HG03558 (cell line): ENCODE measurements around the gene ZFPM1.
"Not testable (repeated sequence)": the region's sequence is repeated elsewhere in the genome, so short reads cannot be mapped to it uniquely, and the experiment has no call there.

Experiments used
- ATAC-seq: cut with Tn5 transposase; IDR thresholded peaks from one replicate; pipeline ENCODE4 v1.9.1; 2021; ENCODE audit warnings: moderate number of reproducible peaks; ENCODE audit not compliant: unreplicated experiment; ENCODE audit errors: extremely low read depth

Gene ZFPM1

DNA sequence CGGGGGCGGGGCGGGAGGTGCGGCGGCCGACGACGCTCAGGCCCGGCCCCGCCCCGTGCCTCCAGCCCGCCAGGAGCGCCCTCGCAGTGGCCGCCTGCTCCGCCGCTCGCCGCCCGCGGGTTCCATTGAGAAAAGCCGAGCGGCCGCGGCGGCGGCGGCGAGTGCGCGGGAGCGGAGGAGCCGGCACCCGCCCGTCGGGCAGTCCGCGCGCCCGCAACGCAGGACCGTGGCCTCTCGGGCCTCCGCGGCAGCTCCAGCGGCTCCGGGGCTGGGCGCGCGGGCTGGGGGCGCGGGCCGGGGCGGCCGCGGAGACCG lies at the start of gene ZFPM1:
Gene ZFPM1 (plus strand): TSS at position 64 of the 315 bp plus-strand sequence. CDS start 359 bp downstream, outside the sequence.
- no peak for ATAC-seq

DNA sequence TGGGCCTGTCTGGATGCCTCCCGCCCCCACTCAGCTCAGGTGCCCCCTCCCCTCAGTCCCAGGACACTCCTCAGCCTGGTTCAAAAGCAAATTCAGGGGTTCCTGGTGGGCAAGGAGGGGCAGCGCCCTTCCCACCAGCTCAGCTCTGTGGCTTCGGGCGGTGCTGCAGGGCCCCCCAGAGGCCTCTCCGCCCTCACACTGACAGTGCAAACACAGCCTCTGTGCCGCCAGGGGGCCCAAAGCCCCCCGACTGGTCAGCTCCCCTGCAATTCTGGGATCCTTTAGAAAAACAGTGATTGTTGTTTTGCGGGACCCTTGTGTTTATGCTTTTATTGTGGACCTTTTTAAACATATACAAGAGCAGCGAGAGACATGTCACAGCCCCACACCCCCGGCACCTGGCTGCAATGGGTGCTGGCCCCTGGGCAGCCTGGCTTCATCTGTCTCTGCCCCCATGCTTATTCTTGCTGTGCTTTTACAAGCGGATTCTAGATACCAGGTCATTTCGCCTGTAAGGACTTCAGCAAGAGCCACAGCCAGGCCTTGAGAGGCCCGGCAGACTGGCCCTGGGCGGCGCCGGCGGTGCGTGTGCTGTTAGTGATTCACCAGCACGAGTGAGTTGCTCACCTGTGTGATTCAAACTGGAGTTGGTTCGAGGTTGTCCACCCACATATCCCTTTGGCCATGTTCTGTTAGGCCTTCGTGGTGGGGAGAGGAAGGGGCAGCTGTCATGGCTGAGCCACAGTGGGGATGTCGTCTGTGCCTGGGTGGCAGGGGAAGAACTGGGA lies 49.1 kb upstream of the ZFPM1 start:
- no peak for ATAC-seq

DNA sequence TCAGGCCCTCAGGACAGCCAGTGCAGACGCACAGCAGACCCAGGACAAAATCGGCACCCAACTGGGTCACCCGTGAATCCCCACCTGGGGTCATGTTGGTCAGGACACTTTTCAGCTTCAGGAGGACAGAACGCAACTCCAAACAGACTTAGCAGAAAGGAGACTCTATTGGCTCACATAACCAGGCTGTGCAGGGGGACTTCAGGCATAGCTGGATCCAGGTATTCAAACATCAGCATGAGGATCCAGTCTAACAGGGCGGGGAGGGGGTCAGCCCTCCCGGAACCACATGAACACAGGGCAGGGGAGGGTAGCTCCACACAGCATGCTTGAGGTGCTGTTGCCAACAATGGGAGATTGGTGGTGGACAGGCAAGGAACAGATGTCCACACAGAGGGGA lies 48.3 kb upstream of the ZFPM1 start:
- no peak for ATAC-seq

DNA sequence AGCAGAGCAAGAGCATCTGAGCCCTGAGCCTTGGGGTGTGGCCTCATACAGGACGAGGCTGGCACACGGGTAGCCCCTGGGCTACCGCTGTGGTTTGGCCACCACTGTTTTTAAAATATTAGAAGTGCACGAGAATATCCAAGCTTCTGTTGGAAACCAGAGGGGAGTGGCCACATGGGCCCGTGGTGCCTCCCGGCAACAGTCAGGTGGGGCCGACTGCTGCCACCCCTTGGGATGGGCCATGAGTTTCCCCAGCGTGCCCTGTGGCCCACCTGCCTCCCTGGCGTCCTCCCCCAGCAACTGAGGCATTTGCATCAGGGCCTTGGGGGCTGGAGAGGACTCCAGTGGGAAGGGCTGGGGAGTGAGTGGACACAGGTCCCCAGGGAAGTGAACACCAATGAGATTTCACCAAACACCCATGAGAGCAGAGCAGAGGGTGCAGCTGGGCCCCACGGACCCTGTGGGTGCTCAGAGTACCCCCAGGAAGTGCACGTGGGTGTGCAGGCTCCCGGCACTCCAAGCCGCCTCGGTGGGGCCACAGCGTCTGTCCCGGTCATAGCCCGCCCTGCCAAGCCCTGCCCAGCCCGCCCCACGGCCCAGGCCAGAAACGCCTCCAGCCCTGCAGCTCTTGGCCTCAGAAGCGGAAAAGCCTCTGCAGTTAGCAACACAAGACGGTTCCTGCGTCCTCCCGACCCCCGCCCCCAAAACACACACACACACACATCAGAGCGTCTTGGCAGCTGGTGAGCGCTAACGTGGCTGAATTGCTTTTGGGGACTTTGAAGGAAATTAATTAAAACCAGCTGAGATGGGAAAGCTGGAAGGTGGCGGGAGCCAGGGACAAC lies 47.6 kb upstream of the ZFPM1 start:
- ATAC-seq = no peak

DNA sequence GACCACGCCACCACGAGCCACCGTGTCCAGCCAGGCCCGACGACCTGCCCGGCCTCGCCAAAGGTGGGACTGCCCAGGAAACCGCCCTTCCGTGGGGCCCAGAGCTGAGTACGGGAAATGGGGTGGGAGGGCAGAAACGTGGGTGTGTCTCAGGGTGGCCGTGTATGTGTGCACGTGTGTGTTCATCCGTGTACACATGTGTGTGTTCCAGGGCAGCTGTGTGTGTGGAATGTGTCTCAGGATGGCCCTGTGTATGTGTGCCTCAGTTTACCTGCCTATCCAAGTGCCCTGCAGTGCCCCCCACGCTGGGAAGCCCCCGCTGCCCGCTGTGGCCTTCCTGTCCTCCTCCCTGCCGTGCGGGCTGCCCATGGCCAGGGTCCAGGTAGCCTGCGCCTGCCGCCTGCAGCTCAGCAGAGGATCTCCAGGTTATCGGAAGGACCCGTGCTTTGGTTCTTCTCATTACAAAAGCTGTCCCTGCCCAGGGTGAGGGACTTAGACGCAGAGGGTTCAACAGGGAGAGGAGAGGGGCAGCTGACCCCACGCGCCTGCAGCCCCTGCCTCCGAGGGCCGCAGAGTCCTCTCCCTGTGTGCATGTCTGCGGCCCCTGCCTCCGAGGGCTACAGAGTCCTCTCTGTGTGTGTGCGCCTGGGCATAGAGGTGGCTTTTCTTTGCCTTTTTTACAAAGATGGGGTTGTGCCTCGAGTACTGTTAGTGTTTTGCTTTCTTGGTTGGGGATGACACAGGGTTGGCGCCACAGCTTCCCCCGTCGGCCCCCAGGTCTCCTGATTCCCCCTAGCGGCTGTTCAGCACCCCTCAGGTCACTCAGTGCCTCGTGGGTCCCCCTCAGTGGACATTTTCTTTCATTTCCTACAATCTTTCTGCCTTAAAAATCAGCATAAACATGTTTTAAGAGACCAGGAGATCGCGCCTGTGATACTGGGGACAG lies 46.7 kb upstream of the ZFPM1 start:
- ATAC-seq = no peak

DNA sequence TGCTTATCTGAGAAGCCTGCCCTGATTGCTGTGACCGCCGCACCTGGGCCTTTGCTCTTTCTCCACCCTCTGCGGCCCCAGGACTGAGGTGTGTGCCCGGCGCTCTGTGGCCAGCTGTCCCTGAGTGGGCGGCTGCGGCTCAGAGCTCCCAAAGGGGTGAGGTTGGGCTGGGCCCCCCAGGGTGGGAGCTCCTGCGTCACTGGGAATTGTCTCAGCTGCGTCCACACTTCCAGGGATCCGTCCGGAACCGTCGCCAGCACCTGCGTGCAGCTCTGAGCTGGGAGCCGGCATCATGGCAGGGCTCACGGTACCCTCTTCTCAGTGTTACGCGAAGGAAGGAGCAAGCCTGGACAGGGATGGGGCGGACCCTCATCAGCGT lies 46.0 kb upstream of the ZFPM1 start:
- no peak for ATAC-seq

DNA sequence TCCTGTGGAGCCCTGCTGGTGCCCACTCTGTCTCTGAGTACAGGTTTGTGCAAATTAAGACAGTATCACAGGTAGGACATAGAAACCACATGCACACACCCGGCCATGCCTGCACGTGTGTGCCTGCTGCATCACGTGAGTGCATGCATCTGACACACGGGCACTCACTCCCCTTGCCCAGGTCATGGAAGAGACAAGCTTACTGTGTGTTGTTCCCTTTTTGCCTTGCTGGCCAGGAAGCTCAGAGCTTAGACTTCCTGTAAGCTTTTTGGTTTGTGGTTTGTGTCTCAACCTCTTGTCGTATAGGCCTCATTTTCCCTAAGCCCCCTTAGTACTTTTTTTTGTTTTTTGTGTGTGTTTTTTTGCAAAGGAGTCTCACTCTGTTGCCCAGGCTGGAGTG lies 45.3 kb upstream of the ZFPM1 start:
- no peak for ATAC-seq

DNA sequence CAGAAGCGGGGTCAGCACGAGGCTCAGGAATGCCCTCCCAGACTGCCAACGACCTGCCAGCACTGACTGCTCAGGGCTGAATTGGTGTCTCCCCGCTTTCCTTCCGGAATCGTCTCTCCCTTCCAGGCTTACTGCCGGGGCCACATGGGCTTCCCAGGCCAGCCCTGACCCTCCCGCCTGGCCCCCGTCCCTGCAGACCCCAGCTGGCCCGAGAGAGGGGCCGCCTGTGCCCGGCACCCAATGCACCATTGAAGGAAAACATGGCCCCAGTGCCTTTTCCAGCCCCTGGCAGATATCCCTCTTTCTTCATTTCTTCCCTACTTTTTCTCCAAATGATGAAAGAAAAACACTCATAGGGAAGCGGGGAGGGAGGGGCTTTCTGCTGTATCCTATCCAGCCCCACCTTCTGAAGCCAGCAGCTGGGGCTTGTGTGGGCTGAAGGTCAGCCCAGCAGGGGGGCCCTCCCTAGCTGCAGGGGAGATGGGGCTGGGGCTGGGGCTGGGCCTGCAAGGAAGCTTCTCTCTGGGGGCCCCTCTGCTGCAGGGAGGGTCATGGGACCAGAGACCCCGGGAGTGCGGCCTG lies 44.4 kb upstream of the ZFPM1 start:
- no peak for ATAC-seq

DNA sequence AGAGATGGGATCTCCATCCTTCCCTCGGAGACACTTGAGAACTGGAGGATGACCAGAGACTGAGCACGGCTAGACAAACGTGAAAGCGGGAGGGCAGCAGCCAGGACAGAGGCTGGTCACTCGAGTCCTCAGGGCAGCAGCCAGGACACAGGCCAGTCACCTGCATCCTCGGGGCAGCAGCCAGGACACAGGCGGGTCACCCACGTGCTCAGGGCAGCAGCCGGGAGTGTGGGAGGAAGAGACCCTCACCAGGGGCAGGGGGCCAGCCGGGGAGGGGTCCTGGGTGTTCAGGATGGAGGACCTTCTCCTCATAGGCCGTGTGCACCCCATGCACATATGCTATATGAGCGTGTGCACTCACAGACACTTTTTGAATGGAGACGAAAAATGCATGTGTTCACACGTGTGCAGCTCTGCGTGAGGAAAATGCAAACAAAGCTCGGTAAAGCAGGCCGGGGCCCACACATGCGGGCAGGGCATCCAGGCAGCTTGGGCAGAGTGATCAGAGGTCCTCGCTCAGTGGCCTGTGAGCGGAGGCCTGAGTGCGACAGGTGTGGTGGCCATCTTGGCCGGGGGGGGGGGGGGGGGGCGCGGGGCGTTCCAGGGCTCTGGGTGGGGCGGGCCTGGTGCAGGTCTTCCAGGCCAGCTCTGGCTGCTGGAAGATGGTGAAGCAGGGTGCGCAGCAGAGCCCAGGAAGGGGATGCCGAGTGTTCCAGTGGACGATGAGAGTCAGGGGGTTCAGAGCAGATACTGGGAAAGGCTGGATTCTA lies 43.6 kb upstream of the ZFPM1 start:
- ATAC-seq = no peak

DNA sequence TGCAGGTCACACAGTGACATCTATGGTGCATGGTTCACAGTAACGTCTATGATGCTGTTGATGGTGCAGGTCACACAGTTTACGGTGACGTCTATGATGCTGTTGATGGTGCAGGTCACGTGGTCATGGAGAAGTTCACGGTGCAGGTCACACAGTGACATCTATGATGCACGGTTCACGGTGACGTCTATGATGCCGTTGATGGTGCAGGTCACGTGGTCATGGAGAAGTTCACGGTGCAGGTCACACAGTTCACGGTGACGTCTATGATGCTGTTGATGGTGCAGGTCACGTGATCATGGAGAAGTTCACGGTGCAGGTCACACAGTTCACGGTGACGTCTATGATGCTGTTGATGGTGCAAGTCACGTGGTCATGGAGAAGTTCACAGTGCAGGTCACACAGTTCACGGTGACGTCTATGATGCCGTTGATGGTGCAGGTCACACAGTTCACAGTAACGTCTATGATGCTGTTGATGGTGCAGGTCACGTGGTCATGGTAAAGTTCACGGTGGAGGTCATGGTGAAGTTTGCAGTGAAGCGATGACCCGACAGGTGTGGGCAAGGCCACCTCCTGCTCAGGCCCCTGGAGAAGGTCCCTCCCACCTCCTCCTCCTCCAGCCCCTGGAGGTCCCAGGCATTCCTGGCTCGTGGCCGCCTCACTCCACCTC lies 42.6 kb upstream of the ZFPM1 start:
- not testable (repeated sequence) for ATAC-seq

DNA sequence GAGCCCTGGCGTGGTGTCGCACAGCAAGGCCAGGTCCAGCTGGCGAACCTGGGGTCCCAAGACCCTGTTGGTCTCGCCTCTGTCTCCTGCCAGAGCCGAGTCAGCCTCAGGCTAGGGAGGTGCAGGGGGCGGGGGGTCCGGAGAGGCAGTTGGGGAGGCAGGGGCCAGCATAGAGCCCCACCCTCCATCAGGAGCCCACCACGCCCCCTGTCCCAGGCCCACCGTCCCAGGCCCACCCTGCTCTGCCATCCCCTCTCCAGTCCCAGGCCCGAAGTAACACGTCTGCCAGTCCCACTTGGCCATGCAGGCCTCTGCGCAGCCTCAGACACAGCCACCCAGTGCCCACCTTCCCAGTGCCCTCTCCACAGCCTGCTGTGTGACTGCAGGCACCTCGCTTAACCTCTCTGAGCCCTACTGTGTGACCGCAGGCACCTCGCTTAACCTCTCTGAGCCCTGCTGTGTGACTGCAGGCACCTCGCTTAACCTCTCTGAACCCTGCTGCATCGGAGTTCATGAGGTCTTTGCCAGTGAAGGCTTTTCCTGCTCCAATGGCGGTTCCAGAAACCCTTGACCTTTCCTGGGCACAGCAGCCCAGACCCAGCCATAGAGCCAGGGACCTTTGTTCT lies 41.0 kb upstream of the ZFPM1 start:
- no peak for ATAC-seq

DNA sequence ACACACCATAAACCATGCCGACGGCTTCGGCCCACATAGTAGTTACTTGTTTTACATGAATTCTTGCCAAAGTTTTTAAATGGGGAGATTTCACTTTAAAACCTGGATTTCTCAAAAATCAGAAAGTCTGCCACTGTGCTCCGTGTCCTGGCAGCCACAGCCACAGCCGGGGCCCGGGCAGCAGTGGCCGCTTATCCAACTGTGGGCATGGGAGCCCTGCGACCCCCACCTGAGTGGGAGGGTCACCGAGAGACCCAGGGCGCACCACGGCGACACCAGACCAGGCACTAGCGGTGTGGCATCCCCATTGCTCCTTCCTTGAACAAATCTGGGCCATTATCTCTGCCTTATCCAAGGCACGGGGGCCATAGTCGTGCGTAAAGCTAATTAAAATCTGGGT lies 40.3 kb upstream of the ZFPM1 start:
- no peak for ATAC-seq

DNA sequence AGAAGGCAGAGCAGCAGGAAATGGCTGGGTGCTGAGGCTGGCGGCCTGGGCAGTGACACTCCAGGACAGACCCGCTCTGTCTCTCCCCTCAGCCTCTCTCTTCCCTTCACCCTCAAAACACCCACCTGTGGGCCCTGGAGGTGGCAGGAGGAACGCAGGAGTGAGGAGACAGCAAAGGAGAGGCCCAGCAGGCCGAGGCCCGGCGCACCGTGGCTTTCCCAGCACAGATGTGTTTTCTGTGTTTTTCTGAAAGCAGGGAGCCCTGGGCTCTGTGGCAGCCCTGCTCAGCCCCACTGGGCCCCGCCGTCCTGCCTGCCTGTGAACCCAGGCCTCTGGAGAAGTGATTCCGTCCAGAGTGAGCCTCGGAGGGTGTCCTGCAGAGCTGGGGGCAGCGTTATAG lies 39.8 kb upstream of the ZFPM1 start:
- ATAC-seq = no peak

DNA sequence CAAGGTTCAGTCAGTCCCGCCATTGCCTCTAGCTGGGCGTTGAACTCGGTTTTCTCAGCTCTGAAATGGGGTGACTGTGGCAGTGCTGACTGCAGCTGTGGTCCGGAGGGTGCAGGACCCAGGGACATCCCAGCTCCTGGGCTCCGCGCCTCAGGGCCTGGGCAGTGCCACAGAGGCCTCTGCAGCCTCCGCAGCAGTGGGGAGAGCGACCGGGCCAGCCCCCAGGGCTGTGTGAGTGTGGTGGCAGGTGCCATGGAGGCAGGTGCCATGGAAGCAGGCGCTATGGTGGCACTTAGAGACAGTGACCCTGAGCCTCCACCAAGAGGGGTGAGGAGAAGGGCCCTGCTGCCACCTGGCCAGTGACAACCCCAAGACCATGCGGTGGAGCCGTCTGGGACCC lies 39.4 kb upstream of the ZFPM1 start:
- no peak for ATAC-seq

DNA sequence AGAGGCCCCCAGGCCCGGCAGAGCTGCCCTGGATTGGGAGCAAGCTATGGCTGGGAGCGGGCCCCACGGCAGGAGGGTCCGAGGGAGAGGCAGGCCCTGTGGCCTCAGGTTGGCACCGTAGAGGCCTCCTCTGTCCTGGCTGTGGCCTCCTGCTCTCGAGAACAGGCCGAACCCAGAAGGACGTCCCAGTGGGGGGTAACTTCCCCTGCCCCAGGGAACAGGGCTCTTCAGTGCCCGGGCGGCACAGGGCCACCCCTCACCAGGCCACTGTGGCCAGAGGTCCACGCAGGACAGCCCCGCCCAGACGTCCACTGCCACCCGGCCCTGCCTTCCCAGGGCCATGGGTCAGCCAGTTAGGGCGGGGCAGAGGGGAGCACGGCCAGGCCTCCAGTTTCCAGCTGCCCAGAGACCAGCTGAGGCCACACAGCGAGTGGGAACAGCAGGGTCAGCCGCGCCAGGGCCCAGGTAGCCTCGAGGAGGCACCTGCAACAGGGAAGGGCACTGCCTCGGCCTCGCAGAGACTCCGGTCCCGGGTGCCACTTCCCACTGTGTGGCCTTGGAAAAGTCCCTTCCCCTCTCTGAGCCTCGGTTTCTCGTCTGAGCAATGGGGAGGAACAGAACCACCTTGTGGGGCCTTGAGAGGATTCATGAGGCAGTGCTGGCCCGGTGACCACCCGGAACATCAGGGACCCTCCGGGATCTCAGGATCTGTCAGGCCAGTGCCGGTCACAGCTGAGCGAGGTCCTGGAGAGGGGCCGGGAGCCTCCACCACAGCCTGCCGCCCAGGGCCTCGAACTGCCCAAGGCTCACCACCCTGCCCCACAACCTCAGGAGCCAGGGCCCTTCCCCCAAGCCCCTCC lies 38.3 kb upstream of the ZFPM1 start:
- ATAC-seq = no peak

DNA sequence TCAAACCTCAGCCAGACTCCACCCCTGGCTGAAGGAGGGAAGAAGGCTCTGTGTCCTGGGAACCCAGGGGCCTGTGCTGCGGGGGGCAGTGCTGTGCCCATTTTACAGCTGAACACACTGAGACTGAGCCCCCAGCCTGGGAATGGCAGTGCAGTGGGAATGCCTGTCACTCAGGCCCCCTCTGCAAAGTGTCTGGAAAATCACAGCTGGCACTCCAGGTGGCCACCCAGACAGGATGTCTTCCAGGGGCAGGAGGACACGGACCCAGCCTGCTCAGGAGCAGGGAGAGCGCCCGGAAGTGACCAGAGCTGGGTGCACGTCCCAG lies 37.7 kb upstream of the ZFPM1 start:
- ATAC-seq = no peak

DNA sequence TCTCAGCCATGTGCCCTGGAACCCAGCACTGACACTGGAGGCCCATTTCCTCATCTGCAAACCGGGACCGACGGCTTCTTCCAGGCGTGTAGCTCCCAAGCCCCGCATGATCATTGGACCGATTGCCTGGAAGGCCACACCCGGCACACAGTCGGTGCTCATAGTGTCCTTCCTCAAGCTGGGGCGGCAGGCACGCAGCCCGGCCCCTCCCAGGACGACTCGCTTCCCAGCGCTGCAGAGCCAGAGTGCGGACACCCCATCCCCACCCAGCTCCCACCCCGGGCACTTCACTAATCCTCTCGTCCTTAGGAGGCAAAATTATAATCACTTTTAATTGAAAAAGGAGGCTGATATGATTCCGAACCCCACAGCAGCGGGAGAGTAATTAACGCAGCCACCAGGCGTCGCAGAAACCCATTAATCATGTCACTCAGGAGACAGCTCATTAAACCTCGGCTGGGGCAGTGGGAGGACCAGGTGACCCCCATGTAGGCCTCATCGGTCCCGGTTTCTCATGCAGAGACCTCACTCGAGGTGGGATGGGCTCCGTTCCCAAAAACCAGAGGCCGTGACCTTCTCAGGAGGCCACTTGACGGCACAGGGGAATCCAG lies 37.3 kb upstream of the ZFPM1 start:
- ATAC-seq = no peak
